GM12891 (cell line): ENCODE measurements around the gene F12.

ENCODE experiments used
- PAX5 ChIP-seq: IDR thresholded peaks from 2 replicates; pipeline ENCODE4 v1.6.1; 2011; ENCODE audit warnings: low read length, moderate library complexity, mild to moderate bottlenecking; ENCODE audit not compliant: insufficient read depth, severe bottlenecking
- POLR2A ChIP-seq: IDR thresholded peaks from 2 replicates; pipeline ENCODE4 v1.6.1; 2011; ENCODE audit warnings: low read depth, low read length, control low read depth
- POLR2AphosphoS5 ChIP-seq: IDR thresholded peaks from 2 replicates; pipeline ENCODE4 v1.6.1; 2011; ENCODE audit warnings: low read depth, low read length, control low read depth
- POU2F2 ChIP-seq: IDR thresholded peaks from 2 replicates; pipeline ENCODE4 v1.6.1; 2011; ENCODE audit warnings: low read depth, mild to moderate bottlenecking, control low read depth, low read length, moderate library complexity
- SPI1 ChIP-seq: IDR thresholded peaks from 2 replicates; pipeline ENCODE4 v1.6.1; 2011; ENCODE audit warnings: low read depth, low read length, control low read depth
- TAF1 ChIP-seq: IDR thresholded peaks from 2 replicates; pipeline ENCODE4 v1.6.1; 2011; ENCODE audit warnings: low read depth, low read length, control low read depth

DNA sequence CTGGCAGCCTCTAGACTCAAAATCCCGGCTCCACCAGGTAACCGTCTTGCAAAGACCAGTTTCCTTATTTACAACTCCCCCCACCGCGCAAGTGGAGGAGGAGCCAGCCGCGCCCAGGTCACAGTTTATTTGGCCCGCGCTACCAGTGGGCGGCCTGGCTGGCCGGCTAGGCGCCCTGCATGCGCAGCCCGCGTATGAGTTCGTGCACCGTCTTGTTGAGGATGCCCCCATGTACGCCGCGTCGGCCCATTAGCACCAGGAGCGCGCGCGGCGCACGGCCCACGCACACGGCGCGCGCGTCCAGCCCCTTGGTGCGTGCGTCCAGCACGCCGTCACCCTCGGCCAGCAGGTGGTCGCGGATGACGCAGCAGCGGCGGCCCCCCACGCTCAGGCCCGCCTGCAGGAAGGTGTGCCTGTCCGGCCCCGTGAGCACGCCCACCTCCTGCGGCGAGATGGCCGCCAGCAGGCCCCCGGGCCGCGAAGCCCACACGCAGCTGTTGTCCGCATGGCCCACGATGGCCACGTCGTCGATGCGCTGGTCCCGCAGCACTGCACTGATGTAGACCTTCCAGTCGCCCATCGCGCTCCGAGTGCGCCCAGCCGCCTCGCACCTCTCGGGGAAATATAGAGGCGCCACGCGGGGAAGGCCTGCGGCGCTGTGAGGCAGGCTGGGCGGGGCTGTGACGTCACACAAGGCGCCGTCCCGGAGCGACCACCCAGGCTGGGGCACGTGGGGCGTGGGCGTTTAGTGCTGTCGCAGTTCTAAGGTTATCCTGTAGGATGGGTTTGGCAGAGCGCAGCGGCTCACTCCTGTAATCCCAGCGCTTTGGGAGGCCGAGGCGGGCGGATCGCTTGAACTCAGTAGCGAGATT lies 9.1 kb downstream of the F12 start, which contains the start of gene PFN3:
- TF ChIP-seq SPI1 (no peak), POU2F2 (no peak), POLR2AphosphoS5 (no peak), POLR2A (no peak), PAX5 (no peak), TAF1 (no peak)
